Neural cell (in vitro differentiated cells): ENCODE measurements around the gene ABCA8. TPM values are rescaled to one million over a fixed set of nuclear protein-coding genes. Genes with fewer than 3 reads are reported as not detected.

Source experiments
- H2AFZ ChIP-seq: fragments of 200-600, 300-800 bp; sonication (generic), shearing (Covaris generic); 2 replicates; pipeline ENCODE4 v1.6.0; 2014; ENCODE audit warnings: low read depth, mild to moderate bottlenecking, antibody characterized with exemption, low read length, moderate library complexity
- H3F3A ChIP-seq: fragments of 200-600 bp; shearing (Covaris generic); 2 replicates; pipeline ENCODE4 v1.6.1; 2016; ENCODE audit warnings: mild to moderate bottlenecking, moderate library complexity, mixed read lengths, antibody characterized with exemption, low read length; ENCODE audit not compliant: insufficient read depth, poor library complexity, severe bottlenecking
- H3K27ac ChIP-seq: fragments of 200-600, 300-800 bp; sonication (generic), shearing (Covaris generic); 2 replicates; pipeline ENCODE4 v1.5.1; 2014; ENCODE audit warnings: mild to moderate bottlenecking, low read length, moderate library complexity
- H3K27me3 ChIP-seq: fragments of 300-800, 200-600 bp; sonication (generic), shearing (Covaris generic); 2 replicates; pipeline ENCODE4 v1.6.0; 2014; ENCODE audit warnings: mild to moderate bottlenecking, low read depth, low read length, moderate library complexity; ENCODE audit not compliant: insufficient read depth
- H3K36me3 ChIP-seq: fragments of 300-800, 200-600 bp; sonication (generic), shearing (Covaris generic); 2 replicates; pipeline ENCODE4 v1.5.1; 2014; ENCODE audit warnings: mild to moderate bottlenecking, antibody characterized with exemption, low read length, moderate library complexity; ENCODE audit not compliant: insufficient read depth
- H3K4me2 ChIP-seq: fragments of 300-800, 200-600 bp; sonication (generic), shearing (Covaris generic); 2 replicates; pipeline ENCODE4 v1.6.0; 2014; ENCODE audit warnings: mild to moderate bottlenecking, low read length
- H3K4me3 ChIP-seq: fragments of 300-800, 200-600 bp; sonication (generic), shearing (Covaris generic); 2 replicates; pipeline ENCODE4 v1.5.1; 2014; ENCODE audit warnings: mild to moderate bottlenecking, low read length, moderate library complexity
- H3K79me2 ChIP-seq: fragments of 200-600 bp; shearing (Covaris generic); replicated peaks from 2 replicates; pipeline ENCODE4 v1.6.0; 2014; ENCODE audit warnings: mild to moderate bottlenecking, low read length, moderate library complexity; ENCODE audit not compliant: insufficient read depth
- H3K9ac ChIP-seq: fragments of 300-800, 200-600 bp; sonication (generic), shearing (Covaris generic); 2 replicates; pipeline ENCODE4 v1.6.1; 2016; ENCODE audit warnings: mild to moderate bottlenecking, low read length, mixed read lengths
- H3K9me2 ChIP-seq: fragments of 200-600 bp; shearing (Covaris generic); 2 replicates; pipeline ENCODE4 v1.6.1; 2016; ENCODE audit warnings: mild to moderate bottlenecking, low read length, mixed read lengths; ENCODE audit not compliant: insufficient read depth
- H3K9me3 ChIP-seq: fragments of 200-600, 300-800 bp; sonication (generic), shearing (Covaris generic); 2 replicates; pipeline ENCODE4 v1.6.1; 2016; ENCODE audit warnings: mild to moderate bottlenecking, mixed run types, low read length, moderate library complexity, mixed read lengths
- H4K20me1 ChIP-seq: fragments of 200-600 bp; shearing (Covaris generic); 2 replicates; pipeline ENCODE4 v1.6.1; 2016; ENCODE audit warnings: mild to moderate bottlenecking, mixed run types; ENCODE audit not compliant: insufficient read depth
- CTCF ChIP-seq: fragments of 450-650 bp; IDR thresholded peaks from 2 replicates; pipeline ENCODE4 v1.5.1; 2014; ENCODE audit warnings: antibody characterized with exemption, mild to moderate bottlenecking, moderate library complexity; ENCODE audit not compliant: poor library complexity, severe bottlenecking
- EP300 ChIP-seq: fragments of 450-650 bp; conservative IDR thresholded peaks from 2 replicates; pipeline ENCODE4 v1.6.1; 2014; ENCODE audit warnings: antibody characterized with exemption, mild to moderate bottlenecking, moderate library complexity; ENCODE audit not compliant: poor library complexity, severe bottlenecking
- EZH2 ChIP-seq: fragments of 200-600, 300-800 bp; shearing (Covaris generic), sonication (generic); IDR thresholded peaks from 2 replicates; pipeline ENCODE4 v1.6.1; 2014; ENCODE audit warnings: antibody characterized with exemption, low read length, borderline replicate concordance, mild to moderate bottlenecking; ENCODE audit not compliant: insufficient read depth, poor library complexity, severe bottlenecking
- MXI1 ChIP-seq: fragments of 450-650 bp; conservative IDR thresholded peaks from 2 replicates; pipeline ENCODE4 v1.6.1; 2014; ENCODE audit warnings: antibody characterized with exemption, mild to moderate bottlenecking; ENCODE audit not compliant: poor library complexity, severe bottlenecking
- POLR2AphosphoS5 ChIP-seq: IDR thresholded peaks from 2 replicates; pipeline ENCODE4 v1.6.1; 2012
- RAD21 ChIP-seq: fragments of 450-650 bp; conservative IDR thresholded peaks from 2 replicates; pipeline ENCODE4 v1.6.1; 2014; ENCODE audit warnings: antibody characterized with exemption, mild to moderate bottlenecking, moderate library complexity
- SMC3 ChIP-seq: fragments of 450-650 bp; conservative IDR thresholded peaks from 2 replicates; pipeline ENCODE4 v1.6.1; 2014; ENCODE audit warnings: antibody characterized with exemption, mild to moderate bottlenecking, moderate library complexity; ENCODE audit not compliant: poor library complexity
- TAF1 ChIP-seq: IDR thresholded peaks from 2 replicates; pipeline ENCODE4 v1.6.1; 2012; ENCODE audit warnings: low read depth
- polyA plus RNA-seq: library from polyadenylated mRNA; depleted of rRNA; stranded (reverse); fragments of >200 nt; gene quantifications from 2 replicates; pipeline ENCODE4 v1.2.3, GENCODE V29; 2014
- TF ChIP-seq, protein P1 (sequence below): IDR thresholded peaks from 2 replicates; pipeline ENCODE4 v1.6.1; 2012; ENCODE audit warnings: borderline replicate concordance

ABCA8 gene
- polyA plus RNA-seq, 1 donor from 2014 or later, result not detected

DNA sequence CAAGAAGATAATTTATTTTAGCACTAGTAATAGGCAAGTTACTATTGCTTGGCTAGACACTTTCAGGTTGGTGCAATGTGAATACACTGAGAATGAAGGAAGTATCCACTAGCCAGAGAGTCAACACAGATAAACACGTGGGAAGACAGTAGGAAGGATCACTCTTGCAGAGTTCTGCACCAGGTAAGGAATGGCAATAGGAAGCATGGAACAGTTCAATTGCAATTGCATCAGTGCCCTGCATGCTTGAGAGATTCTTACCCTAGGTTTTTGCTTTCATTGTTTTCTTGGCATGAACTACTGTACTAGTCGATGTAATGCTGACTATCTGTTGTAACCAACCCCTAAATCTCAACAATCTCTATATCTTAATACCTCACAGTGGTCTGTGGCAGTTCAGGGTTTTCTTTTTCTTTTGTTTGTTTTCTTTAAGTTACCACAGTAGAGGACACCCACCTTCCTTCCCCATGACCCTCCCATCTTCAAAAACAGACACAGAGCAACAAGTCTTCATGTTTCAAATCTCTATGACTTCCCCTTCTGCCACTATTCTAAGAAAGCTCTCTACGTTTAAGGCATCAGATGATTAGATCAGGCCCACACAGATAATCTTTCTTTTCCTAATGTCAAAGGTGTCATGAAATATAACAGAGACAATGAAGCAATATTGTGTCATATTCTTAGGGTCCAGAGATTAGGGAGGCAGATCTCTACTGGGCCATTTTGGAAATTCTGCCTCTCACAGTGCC lies 18.1 kb upstream of the ABCA8 start:
- H3K4me3 ChIP-seq, result no peak overlapping the region
- H2AFZ ChIP-seq, result no peak overlapping the region
- TF ChIP-seq MXI1 (no peak), EP300 (no peak), RAD21 (no peak), CTCF (no peak), EZH2 (no peak), TAF1 (no peak)
- TF ChIP-seq, protein P1, sequence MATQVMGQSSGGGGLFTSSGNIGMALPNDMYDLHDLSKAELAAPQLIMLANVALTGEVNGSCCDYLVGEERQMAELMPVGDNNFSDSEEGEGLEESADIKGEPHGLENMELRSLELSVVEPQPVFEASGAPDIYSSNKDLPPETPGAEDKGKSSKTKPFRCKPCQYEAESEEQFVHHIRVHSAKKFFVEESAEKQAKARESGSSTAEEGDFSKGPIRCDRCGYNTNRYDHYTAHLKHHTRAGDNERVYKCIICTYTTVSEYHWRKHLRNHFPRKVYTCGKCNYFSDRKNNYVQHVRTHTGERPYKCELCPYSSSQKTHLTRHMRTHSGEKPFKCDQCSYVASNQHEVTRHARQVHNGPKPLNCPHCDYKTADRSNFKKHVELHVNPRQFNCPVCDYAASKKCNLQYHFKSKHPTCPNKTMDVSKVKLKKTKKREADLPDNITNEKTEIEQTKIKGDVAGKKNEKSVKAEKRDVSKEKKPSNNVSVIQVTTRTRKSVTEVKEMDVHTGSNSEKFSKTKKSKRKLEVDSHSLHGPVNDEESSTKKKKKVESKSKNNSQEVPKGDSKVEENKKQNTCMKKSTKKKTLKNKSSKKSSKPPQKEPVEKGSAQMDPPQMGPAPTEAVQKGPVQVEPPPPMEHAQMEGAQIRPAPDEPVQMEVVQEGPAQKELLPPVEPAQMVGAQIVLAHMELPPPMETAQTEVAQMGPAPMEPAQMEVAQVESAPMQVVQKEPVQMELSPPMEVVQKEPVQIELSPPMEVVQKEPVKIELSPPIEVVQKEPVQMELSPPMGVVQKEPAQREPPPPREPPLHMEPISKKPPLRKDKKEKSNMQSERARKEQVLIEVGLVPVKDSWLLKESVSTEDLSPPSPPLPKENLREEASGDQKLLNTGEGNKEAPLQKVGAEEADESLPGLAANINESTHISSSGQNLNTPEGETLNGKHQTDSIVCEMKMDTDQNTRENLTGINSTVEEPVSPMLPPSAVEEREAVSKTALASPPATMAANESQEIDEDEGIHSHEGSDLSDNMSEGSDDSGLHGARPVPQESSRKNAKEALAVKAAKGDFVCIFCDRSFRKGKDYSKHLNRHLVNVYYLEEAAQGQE, result no peak
- H3F3A ChIP-seq, result no peaks in the 10 kb centered on the region
- H3K36me3 ChIP-seq, result no peaks in the 10 kb centered on the region
- no peaks in the 10 kb centered on the region for H3K27me3 ChIP-seq
- H3K4me2 ChIP-seq, result no peak overlapping the region
- H3K9ac ChIP-seq, result no peak overlapping the region
- H4K20me1 ChIP-seq, result no peaks in the 10 kb centered on the region
- H3K9me3 ChIP-seq, result no peaks in the 10 kb centered on the region
- no peaks in the 10 kb centered on the region for H3K79me2 ChIP-seq
- H3K27ac ChIP-seq, result no peak overlapping the region
- H3K9me2 ChIP-seq, result no peaks in the 10 kb centered on the region

- H3K36me3 ChIP-seq, result no peaks in the 10 kb centered on the region
- no peaks in the 10 kb centered on the region for H3K9me3 ChIP-seq
- H3K9me2 ChIP-seq, result no peaks in the 10 kb centered on the region
- no peaks in the 10 kb centered on the region for H3K27me3 ChIP-seq
- no peak overlapping the region for H2AFZ ChIP-seq
- H3K9ac ChIP-seq, result no peak overlapping the region
- H3K79me2 ChIP-seq, result no peaks in the 10 kb centered on the region
- no peak overlapping the region for H3K27ac ChIP-seq
- H3K4me3 ChIP-seq, result no peak overlapping the region
- H3F3A ChIP-seq, result no peaks in the 10 kb centered on the region
- H4K20me1 ChIP-seq, result no peaks in the 10 kb centered on the region
- H3K4me2 ChIP-seq, result no peak overlapping the region
- TF ChIP-seq CTCF (peak; percentile 26), TAF1 (no peak), POLR2AphosphoS5 (no peak), SMC3 (no peak)
Measured at GRCh38 chr17:68972119-68972704, 17.0 kb upstream of the ABCA8 start.
